H1 (cell line): ENCODE results near the gene MORN5.

Experiments
- HDAC6 ChIP-seq: IDR thresholded peaks from one replicate; pipeline ENCODE4 v1.7.1; 2012; ENCODE audit warnings: low read depth, mild to moderate bottlenecking, inconsistent platforms, low read length, moderate library complexity
- SUZ12 ChIP-seq: fragments of 200-600 bp; sonication (generic); IDR thresholded peaks from 2 replicates; pipeline ENCODE4 v1.6.1; 2012; ENCODE audit warnings: mild to moderate bottlenecking, inconsistent platforms, low read length, moderate library complexity, mixed read lengths
- TF ChIP-seq, protein P1 (sequence below), 3 experiments: IDR thresholded peaks; 1 replicate in 2 of 3; 2 replicates in 1 of 3; pipeline versions ENCODE4 v1.5.1 to v1.6.1; 2011; ENCODE audit warnings: low read length in 3 of 3, mild to moderate bottlenecking in 3 of 3, inconsistent platforms in 2 of 3, low read depth in 1 of 3, moderate library complexity in 1 of 3; ENCODE audit not compliant: insufficient read depth in 1 of 3; ENCODE audit errors: control extremely low read depth in 1 of 3

DNA sequence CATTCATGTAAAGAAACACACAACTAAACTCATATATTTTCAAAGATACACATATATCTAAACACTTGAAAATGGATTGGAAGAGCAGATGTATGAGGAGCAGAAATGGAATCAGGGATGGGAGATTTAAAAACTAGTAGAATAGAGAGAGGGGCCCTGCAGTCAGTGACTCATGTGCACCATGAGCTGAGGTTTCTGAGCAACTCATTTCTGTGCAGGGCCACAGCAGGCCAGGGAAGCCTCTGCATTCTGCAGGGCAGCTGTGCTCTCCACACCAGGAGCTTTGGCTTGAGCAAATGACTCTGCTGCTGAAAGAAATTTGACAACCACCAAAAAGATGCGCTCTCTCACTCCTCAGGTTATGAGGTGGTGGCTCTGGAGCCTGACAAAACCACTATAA, 41.9 kb downstream of the MORN5 start:
- TF ChIP-seq, protein P1, sequence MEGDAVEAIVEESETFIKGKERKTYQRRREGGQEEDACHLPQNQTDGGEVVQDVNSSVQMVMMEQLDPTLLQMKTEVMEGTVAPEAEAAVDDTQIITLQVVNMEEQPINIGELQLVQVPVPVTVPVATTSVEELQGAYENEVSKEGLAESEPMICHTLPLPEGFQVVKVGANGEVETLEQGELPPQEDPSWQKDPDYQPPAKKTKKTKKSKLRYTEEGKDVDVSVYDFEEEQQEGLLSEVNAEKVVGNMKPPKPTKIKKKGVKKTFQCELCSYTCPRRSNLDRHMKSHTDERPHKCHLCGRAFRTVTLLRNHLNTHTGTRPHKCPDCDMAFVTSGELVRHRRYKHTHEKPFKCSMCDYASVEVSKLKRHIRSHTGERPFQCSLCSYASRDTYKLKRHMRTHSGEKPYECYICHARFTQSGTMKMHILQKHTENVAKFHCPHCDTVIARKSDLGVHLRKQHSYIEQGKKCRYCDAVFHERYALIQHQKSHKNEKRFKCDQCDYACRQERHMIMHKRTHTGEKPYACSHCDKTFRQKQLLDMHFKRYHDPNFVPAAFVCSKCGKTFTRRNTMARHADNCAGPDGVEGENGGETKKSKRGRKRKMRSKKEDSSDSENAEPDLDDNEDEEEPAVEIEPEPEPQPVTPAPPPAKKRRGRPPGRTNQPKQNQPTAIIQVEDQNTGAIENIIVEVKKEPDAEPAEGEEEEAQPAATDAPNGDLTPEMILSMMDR (IDR thresholded peaks at IDR 0.05; ENCODE audit: control extremely low read depth in 1 of 3, insufficient read depth in 1 of 3, low read depth in 1 of 3, low read length in 3 of 3) = no peak
- TF ChIP-seq HDAC6 (no peak), SUZ12 (no peak)
